NCI-H2107 treated with DMSO at 0.1 percent for 48 hours (cell line): ENCODE measurements around the gene TLE5.
"Not testable (repeated sequence)": the region's sequence is repeated elsewhere in the genome, so short reads cannot be mapped to it uniquely, and the experiment has no call there.

Source experiments
- DNase-seq: peaks from one replicate; lab custom pipeline; 2025; ENCODE audit not compliant: unreplicated experiment; lab: John Stamatoyannopoulos, UW

Gene TLE5

DNA sequence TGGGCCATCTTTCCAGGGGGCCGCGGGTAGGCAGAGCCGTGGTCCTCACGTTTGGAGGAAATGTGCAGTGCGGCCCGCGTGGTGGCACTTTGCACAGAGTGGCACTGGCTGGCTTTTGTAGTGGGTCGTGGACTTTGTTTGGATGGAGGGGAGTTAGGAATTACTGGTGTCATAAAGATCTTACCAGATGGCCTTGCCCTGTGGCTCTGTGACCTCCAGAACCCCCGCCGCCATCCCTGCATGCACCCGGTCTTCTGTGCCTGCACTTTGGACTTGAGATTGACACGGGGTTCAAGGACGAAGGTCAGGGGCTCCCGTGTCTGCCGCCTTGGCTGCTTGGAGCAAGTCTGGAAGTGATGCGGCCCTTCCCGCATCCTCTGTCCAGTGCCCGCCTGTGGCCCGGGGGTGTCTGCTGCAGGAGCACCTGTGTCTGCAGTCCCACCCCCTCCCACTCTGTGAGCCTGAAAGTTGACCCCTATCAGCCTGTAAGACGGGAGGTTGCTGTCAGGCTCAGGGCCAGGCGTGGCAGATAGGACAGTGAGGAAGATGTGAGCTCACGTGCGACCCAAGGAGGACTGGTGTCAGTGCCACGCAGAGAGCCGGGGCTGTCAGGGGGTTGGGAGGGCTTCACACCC is 34.1 kb upstream of the TLE5 start:
- no peak for DNase-seq

DNA sequence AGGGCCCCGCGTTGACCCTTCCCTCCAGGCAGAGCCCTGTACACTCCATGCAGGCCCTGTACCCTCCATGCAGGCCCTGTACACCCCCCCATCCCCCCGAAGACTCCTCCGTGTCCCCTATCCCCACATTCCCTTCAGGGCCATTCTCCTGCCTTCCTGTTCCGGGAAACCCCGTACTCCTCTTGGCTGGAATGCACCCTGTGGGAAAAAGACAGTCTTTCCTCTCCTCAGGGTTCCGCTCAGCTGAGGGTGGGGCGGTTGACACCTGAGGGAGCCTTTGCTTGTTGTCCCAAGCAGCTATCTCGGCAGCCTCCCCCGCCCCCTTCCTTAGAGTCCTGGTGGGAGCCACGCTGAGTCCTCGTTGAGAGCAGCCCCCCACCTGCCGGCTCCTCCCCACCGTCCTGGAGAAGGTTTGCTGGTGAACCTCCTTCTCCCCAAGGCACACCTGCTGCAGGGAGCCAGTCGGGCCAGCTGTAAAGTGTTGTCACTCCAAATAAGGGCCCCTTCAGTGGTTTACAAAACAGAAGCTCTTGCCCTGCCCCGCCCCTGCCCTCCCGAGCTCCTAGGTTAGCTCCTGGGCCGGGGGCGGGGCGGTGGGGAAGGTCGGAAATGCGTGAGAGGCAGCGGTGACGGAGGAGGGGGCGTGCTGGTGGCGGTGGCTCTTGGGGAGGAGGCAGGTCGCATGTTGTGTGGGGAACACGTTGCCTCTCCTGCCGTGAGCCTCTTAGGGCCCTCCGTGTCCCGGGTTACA is 33.3 kb upstream of the TLE5 start:
- no peak for DNase-seq

DNA sequence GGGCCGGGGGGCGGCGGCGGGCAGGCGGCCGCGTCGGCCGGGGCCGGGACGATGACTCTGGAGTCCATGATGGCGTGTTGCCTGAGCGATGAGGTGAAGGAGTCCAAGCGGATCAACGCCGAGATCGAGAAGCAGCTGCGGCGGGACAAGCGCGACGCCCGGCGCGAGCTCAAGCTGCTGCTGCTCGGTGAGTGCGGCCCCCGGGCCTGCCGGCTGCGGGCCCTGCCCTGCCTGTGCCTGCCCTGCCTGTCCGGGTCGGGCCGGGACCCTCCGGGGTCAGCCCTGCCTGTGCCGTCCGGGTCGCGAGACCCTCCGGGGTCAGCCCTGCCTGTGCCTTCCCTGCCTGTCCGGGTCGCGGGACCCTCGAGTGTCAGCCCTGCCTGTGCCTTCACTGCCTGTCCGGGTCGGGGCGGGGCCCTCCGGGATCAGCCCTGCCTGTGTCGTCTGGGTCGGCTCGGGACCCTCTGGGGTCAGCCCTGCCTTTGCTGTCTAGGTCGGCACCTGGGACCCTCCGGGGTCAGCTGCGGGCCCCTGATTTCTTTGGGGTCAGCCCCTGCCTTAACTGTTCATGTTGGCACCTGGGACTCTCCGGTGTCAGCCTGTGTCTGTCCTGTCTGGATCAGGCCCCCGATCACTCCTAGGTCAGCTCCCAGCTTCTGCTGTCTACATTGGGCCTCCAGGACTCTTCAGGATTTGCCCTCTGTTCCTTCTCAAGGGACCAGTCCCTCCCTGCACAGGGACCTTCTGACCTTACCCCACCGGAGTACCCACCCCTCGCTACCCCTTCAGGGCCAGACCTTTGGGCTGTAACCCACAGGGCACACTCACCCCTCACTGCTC is 32.5 kb upstream of the TLE5 start:
- DNase-seq = no peak

DNA sequence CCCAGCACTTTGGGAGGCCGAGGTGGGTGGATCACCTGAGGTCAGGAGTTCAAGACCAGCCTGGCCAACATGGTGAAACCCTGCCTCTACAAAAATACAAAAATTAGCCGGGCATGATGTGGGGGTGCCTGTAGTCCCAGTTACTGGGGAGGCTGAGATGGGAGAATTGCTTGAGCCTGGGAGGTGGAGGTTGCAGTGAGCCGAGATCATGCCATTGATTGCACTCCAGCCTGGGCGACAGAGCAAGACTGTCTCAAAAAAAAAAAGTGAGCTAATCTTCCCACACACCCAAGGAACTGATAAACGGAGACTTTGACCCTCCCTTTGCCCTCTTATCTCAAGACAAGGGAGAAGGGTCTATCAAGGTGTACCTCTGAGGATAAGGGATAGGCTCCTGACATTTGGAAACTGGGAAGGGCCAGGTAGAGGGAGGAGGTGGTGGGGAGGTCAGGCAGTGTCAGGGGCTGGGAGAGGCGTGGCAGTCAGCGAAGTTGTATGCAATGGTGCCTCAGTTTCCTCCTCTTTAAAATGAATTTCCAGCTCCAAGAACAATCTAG is 27.1 kb upstream of the TLE5 start:
- not testable (repeated sequence) for DNase-seq

DNA sequence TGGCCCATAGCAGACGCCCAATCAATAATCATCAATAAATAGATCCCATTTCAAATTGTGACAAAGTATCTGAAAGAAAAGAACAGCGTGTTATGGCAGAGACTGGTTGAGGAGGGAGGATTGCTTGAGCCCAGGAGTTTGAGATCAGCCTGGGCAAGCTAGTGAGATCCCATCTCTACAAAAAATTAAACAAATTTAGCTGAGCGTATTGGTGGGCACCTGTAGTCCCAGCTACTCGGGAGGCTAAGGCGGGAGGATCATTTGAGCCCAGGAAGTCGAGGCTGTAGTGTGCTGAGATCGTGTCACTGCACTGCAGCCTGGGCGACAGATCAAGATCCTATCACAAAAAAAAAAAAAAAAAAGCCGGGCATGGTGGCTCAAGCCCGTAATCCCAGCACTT is 25.5 kb upstream of the TLE5 start:
- DNase-seq = no peak

DNA sequence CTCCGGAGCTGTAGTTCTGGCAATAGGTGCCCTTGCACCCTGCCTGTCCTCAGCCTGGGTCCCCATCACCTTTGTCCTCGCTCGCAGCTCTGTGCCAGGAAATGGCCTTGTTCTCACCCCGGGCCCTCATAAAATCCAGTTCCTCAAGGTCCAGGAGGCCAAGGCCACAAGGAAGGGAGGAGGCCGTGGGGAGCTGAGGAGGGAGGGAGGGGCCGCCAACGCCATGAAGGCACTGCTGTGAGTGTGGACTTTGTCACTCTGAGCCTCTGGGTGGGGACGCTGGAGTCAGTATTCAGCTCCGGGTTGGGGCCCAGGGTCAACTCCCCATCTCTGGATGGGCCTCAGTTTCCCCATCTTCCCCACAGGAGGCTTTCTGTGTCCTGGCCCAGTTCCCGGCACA is 22.6 kb upstream of the TLE5 start:
- no peak for DNase-seq

DNA sequence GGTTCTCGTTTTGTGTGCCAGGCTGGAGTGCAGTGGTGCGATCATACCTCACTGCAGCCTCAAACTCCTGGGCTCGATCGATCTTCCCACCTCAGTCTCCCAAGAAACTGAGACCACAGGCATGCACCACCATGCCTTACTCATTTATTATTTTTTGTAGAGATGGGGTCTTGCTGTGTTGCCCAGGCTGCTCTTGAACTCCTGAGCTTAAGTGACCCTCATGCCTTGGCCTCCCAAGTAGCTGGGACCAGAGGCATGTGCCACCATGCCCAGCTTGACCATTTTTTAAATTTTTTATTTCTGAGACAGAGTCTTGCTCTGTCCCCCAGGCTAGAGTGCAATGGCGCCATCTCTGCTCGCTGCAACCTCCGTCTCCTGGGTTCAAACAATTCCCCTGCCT is 21.7 kb upstream of the TLE5 start:
- DNase-seq = no peak

DNA sequence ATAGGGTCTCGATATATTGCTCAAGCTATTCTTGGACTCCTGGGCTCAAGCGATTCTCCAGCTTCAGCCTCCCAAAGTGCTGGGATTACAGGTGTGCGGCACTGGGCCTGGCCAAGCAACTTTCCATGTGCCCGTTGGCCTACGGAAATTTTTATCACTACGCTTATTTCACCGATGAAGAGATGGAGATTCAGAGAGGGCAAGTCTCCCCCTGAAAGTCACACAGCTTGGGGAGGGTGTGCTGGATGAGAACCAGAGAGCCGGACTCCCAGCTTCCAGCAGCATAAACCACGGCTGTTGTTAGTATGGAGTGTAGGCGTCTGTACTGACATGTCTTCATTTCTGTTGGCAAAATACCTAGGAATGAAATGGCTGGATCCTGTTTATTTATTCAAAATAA is 20.0 kb upstream of the TLE5 start:
- no peak for DNase-seq

DNA sequence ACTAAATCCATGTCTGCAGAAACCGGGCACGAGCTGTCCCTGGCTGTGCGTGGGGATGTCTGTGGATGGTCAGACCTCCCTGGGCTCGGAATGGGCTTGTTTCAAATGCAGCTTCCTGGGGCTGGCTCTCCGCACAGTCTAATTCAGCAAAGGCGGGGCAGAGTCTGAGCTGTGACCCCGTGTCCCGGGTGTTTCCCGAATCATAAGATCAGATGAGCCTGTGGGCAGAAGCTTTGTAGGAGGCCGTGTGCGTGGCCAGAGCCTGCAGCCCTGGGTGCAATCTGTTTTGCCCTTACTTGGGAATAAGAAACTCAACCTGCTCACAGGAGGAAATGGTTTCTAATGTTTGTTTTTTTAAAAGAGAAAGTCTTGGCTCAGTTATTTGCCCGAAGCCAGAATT is 18.0 kb upstream of the TLE5 start:
- DNase-seq = no peak

DNA sequence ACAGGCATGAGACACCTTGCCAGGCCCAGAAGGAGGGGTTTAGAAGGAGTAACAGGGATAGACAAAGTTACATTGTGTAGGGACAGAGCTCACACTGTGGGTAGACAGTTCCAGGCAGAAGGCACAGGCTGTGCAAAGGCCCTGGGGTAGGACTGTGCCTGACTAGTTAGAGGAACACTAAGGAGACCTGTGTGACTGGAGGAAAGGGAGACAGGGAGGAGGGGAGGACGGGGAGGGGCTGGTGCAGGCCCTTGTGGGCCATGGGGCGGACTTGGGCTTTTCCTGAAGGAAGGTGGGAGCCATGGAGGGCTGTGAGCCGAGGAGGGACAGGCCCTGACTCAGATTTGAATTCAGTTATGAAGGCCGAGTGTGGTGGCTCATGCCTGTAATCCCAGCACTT is 17.3 kb upstream of the TLE5 start:
- DNase-seq = no peak

DNA sequence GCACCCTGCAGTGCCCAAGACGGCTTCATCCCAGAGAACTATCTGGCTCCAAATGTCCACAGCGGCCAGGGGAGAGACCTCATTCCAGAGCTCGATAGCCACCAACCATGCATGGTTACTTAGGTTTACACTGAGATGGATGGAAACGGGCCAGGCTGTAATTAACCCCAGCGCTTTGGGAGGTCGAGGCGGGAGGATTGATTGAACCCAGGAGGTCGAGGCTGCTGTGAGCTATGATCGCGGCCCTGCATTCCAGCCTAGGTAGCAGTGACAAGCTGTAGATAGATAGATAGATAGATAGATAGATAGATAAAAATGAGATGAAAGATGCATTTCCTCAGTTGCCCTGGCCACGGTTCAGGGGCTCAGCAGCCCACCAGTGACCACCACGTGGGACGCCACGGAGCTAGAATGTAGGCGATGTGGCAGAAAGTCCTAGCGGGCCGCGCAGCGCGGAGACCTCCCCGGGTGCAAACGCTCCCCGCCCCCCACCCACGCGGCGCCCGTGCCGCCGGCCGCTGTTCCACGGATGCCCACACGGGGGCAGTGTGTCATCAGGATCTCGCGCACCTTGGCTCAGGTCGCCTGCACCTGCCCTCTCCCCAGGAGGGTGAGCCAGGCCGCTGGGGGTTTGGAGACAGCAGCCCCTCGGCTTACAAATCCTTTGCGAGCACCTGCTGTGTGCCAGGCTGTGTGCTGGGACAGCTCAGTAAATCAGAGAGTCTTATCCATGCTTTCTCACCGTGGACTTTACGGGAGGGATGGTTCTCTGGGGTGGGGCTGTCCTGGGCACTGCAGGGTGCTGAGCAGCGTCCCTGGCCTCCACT is 13.5 kb upstream of the TLE5 start:
- DNase-seq = peak; percentile 39

DNA sequence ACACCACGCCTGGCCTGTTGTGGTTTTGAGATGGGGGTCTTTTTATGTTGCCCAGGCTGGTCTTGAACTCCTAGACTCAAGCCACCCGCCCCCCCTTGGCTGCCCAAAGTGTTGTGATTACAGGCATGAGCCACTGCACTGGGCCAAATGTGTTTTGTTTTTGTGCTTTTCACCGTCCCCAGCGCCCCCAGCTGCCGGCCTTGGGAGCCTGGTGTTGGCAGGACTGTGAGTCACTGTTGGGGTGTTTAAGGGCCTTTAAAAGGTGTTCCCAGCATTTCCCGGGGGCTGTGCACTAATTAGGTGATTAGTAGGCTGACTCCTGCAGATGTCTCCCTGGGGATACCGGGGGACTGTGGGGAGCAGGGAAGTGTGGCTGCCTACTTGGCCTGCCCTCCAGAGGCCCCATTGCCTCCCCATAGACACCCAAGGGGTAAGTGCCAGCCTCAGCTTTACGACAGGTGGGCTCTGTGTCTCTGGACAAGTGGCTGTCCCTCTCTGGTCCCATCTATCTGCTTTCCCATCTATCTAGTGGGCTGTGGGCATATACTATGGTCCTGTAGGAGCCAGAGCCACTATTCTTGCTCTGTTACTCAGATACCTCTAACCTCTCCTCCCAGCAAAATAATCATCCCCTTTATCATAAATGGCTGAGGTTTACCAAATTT is 11.8 kb upstream of the TLE5 start:
- no peak for DNase-seq

DNA sequence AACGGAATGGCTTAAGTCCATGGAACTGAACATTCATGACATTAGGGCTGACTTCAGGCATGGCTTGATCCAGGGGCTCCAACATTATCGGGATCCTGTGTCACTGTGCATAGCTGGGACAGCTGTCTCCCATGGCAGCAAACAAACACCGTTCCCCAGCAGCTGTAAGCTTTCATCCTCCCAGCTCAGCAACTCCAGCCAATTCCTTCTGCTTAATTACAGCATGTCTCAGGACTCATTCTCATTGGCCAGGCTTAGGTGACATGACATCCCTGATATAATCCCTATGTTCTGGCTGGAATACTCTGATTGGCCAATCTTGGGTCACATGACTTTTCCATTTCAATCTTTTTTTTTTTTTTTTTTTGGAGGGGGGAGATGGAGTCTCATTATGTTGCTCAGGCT is 10.9 kb upstream of the TLE5 start:
- peak; percentile 33 for DNase-seq

DNA sequence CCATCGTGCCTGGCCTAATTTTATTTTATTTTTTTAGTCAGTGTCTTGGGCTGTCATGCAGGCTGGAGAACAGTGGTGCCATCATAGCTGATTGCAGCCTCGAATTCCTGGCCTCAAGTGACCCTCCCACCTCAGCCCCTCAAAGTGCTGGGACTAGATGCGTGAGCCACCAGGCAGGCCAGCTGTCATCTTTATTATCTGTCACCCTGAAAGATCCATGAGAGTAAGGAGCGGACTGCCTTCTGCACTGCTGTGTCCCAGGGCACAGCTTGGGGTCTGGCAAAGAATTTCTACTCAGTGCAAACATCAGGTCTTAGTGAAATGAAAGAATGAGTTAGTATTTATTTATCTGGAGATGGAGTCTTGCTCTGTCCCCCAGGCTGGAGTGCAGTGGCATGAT is 9.5 kb upstream of the TLE5 start:
- no peak for DNase-seq

DNA sequence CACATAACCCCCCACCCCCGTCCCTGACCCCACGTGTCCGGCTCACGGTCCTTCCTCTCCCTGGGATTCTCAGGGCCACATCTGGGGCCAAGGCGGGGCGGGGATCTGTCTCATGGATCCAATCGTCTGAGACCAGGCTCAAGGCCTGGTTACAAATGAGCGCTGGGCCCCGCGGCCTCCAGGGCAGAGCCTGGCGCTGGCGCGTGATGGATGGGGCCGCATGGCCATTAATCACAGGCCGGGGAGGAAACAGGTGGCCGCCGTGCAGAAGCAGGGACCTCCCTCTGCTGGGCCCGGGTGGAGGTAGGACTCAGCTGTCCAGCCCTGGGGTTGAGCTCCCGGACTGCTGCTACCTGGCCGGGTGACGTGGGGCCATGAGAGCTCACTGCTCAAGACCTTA is 5.8 kb upstream of the TLE5 start:
- DNase-seq = no peak

DNA sequence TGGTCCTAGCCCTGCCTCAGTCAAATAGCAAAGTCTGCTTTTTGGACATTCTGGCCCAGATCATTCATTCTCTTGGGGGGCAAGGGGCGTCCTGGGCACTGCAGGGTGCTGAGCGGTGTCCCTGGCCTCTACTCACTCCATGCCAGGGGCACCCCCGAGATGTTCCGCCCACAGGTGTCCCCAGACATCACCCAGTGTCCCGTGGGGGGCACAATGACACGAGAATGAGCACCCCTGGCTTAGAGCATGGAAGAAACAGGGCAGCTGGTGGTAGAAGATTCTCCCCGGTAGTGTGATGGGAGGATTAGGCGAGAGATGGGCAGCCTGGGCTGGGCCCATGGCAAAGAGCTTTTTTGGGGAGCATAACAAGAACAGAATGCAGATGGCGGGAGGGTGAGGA is 5.3 kb upstream of the TLE5 start:
- DNase-seq = no peak

DNA sequence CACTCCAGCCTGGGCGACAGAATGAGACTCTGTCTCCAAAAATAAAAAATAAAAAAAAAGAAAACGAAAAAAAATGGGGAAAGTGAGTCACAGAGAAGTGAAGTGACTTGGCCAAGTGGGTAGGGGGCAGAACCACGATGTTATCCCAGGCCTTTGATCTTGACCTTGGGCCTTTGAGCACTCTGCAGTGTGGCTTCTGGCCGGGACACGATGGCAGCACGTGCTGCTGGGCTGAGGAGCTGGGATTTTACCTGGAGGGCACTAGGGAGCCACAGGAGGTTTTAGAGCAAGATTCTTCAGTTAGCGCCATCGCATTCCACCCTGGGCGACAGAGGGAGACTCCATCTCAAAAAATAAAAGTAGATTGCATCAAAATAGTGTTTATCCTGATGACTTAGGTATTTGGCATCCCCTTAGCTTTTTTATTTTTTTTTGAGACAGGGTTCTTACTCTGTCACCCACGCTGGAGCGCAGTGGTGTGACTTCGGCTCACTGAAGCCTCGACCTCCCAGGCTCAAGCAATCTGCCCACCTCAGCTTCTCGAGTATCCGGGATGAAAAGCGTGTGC is 4.3 kb upstream of the TLE5 start:
- no peak for DNase-seq

DNA sequence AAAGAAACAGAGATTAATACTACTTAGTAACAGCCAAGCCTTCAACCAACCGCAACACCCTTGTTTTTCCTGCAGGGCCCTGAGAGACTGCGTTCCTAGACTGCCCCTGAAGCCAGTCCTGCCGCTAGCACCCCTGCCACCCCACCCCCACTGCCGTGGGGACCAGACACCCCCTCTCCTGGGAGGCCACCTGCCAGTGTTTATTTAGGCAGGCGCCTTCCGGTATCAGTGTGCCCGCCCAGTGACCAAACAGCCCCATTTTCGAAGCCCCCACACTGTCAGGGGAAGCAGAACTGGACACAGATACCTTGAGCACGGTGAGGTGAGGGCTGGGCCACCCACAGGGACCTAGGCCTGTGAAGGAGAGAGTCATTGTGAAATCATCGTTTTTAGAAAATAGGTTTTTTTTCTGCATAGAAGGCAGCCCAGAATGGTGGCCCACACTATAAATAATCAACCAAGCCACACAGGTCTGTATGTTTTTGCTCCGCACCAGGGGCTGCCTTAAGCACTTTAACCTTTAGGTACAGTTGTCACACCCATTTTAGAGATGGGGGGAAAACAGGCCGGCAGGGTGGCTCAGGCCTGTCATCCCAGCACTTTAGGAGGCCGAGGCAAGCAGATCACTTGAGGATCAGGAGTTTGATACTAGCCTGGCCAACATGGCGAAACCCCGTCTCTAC is 3.5 kb upstream of the TLE5 start:
- DNase-seq = peak; percentile 57

DNA sequence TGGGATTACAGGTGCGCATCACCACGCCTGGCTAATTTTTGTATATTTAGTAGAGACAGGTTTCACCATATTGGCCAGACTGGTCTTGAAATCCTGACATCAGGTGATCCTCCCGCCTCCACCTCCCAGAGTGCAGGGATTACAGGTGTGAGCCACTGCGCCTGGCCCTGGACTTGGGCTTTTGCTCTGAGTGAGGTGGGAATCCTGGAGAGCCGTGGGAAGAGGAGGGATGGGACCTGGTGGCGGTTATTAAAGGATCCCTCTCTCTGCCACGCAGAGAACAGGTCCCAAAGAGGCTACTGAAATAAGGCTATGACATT is 1.7 kb upstream of the TLE5 start:
- no peak for DNase-seq
